ENCODE measurements around the gene TFPI2. TPM values are rescaled to one million over a fixed set of nuclear protein-coding genes. Genes with fewer than 3 reads are reported as not detected.
A peak's percentile ranks its signal among the peaks of the same experiment; 100 is the strongest.

The TFPI2 gene
- total RNA-seq, 4 donors from 2014 or later, result 1.3 to 3.7 (median 1.5) TPM; not detected in 1

DNA sequence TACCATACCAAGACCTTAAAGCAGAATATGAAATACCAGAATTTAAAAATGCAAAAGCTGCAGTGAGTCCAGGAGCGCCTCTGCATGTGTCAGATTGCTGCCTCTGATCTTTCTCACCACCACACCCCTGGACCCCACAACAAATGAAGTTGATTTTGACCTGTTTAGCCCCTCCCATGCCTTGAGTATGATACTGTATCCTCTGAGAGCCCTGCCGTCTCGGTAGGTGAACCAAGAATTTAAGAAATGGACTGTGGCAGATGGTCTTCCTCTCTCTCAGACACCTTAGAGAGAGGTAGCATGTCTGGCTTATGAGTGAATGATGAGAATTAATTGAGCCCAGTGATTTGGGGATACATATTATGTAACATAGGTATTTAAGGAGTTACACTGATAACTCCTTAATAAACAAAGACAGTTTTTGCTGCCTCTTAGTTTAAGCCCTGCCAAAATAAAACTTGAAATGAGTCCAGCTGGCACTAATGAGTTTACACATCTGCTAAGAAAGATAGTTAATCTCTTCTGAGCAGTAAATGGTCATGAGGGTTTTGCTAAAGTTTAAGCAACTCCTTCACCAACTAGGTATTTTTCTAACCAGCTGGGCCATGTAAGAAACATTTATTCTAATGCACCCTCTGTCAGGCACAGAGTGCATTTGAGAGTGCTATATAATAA is 4.5 kb upstream of the TFPI2 start:
- peaks cover 0 to 8% (median 0%) of the 10 kb centered on the region in 3 donors for H3K27me3 ChIP-seq
- in situ Hi-C loops (cut with MboI; ENCODE audit: low sequenced_read_pairs in 4 of 4), result loop anchor here in 2 of 4 donors (25.0 kb wide), 1 partner anchor 192 kb away; no protein-coding TSS in a partner anchor
- no peak overlapping the region for H3K4me3 ChIP-seq
- DNase-seq, result no peak
- ATAC-seq, result no peak
- H3K9me3 ChIP-seq, result no peaks in the 10 kb centered on the region
- no peaks in the 10 kb centered on the region for H3K36me3 ChIP-seq
- intact Hi-C loops (cut with DNase I; ENCODE audit: low total_unique reads), result no loop called here
- peaks cover 0 to 3% of the 10 kb centered on the region in 2 donors for H3K4me1 ChIP-seq
- TF ChIP-seq, protein P1, sequence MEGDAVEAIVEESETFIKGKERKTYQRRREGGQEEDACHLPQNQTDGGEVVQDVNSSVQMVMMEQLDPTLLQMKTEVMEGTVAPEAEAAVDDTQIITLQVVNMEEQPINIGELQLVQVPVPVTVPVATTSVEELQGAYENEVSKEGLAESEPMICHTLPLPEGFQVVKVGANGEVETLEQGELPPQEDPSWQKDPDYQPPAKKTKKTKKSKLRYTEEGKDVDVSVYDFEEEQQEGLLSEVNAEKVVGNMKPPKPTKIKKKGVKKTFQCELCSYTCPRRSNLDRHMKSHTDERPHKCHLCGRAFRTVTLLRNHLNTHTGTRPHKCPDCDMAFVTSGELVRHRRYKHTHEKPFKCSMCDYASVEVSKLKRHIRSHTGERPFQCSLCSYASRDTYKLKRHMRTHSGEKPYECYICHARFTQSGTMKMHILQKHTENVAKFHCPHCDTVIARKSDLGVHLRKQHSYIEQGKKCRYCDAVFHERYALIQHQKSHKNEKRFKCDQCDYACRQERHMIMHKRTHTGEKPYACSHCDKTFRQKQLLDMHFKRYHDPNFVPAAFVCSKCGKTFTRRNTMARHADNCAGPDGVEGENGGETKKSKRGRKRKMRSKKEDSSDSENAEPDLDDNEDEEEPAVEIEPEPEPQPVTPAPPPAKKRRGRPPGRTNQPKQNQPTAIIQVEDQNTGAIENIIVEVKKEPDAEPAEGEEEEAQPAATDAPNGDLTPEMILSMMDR (IDR thresholded peaks at IDR 0.05 in 4 of 5, conservative IDR thresholded peaks at IDR 0.05 in 1 of 5), result no peak
- TF ChIP-seq POLR2A (IDR thresholded peaks at IDR 0.05), result no peak
- H3K27ac ChIP-seq, result no peak overlapping the region

- Histone ChIP-seq H3K4me3 (no peak overlapping the region), H3K36me3 (no peaks in the 10 kb centered on the region), H3K4me1 (peaks cover 0 to 3% of the 10 kb centered on the region in 2 donors), H3K27me3 (peaks cover 0 to 15% (median 0%) of the 10 kb centered on the region in 3 donors), H3K9me3 (no peaks in the 10 kb centered on the region), H3K27ac (no peak overlapping the region)
- in situ Hi-C loops (cut with MboI; ENCODE audit: low sequenced_read_pairs in 4 of 4) (loop anchor here in 2 of 4 donors (25.0 kb wide), 1 partner anchor 193 kb away; no protein-coding TSS in a partner anchor), intact Hi-C loops (cut with DNase I; ENCODE audit: low total_unique reads) (no loop called here)
- DNase-seq (no peak), ATAC-seq (no peak)
- TF ChIP-seq, protein P1 (IDR thresholded peaks at IDR 0.05 in 4 of 5, conservative IDR thresholded peaks at IDR 0.05 in 1 of 5), result no peak
- TF ChIP-seq POLR2A (IDR thresholded peaks at IDR 0.05), result no peak
These were observed 3.9 kb upstream of the TFPI2 start for GRCh38 chr7:93894426-93894825.

- peaks cover 0 to 3% of the 10 kb centered on the region in 2 donors for H3K4me1 ChIP-seq
- H3K4me3 ChIP-seq, result peak overlapping the region; percentile 36 to 58 (median 50)
- H3K36me3 ChIP-seq, result no peaks in the 10 kb centered on the region
- in situ Hi-C loops (cut with MboI; ENCODE audit: low sequenced_read_pairs in 4 of 4) (loop anchor here in 2 of 4 donors (25.0 kb wide), 1 partner anchor 197 kb away; no protein-coding TSS in a partner anchor), intact Hi-C loops (cut with DNase I; ENCODE audit: low total_unique reads) (no loop called here)
- peaks cover 0 to 19% (median 0%) of the 10 kb centered on the region in 3 donors for H3K27me3 ChIP-seq
- no peak for DNase-seq
- TF ChIP-seq POLR2A (IDR thresholded peaks at IDR 0.05), result no peak
- TF ChIP-seq, protein P1 (IDR thresholded peaks at IDR 0.05 in 4 of 5, conservative IDR thresholded peaks at IDR 0.05 in 1 of 5), result no peak
- peak in 1 of 2 donors; percentile 30 for ATAC-seq
- no peaks in the 10 kb centered on the region for H3K9me3 ChIP-seq
- H3K27ac ChIP-seq, result peak overlapping the region in 1 of 4 donors; percentile 42
These were observed 501 bp downstream of the TFPI2 start for GRCh38 chr7:93890041-93890463.

GRCh38 chr7:93889261-93889660 is 1.3 kb downstream of the TFPI2 start:
- Histone ChIP-seq H3K27ac (no peak overlapping the region), H3K27me3 (peaks cover 0 to 19% (median 0%) of the 10 kb centered on the region in 3 donors), H3K36me3 (no peaks in the 10 kb centered on the region), H3K4me1 (peaks cover 0 to 3% of the 10 kb centered on the region in 2 donors), H3K9me3 (no peaks in the 10 kb centered on the region), H3K4me3 (peak overlapping the region in 1 of 4 donors; percentile 58)
- intact Hi-C loops (cut with DNase I; ENCODE audit: low total_unique reads) (no loop called here), in situ Hi-C loops (cut with MboI; ENCODE audit: low sequenced_read_pairs in 4 of 4) (loop anchor here in 2 of 4 donors (25.0 kb wide), 1 partner anchor 198 kb away; no protein-coding TSS in a partner anchor)
- TF ChIP-seq POLR2A (IDR thresholded peaks at IDR 0.05), result no peak
- TF ChIP-seq, protein P1 (IDR thresholded peaks at IDR 0.05 in 4 of 5, conservative IDR thresholded peaks at IDR 0.05 in 1 of 5), result no peak
- ATAC-seq (no peak), DNase-seq (no peak)
